HL-60 (cell line): ENCODE data around the gene KIFC3.

ENCODE experiments used
- POLR2AphosphoS5 ChIP-seq: IDR thresholded peaks from 2 replicates; pipeline ENCODE4 v1.6.1; 2012; ENCODE audit warnings: low read depth
- TF ChIP-seq, protein P1 (sequence below): IDR thresholded peaks from one replicate; pipeline ENCODE4 v1.5.1; 2011; ENCODE audit warnings: low read length, control low read depth, inconsistent platforms; ENCODE audit not compliant: insufficient read depth

- TF ChIP-seq, protein P1, sequence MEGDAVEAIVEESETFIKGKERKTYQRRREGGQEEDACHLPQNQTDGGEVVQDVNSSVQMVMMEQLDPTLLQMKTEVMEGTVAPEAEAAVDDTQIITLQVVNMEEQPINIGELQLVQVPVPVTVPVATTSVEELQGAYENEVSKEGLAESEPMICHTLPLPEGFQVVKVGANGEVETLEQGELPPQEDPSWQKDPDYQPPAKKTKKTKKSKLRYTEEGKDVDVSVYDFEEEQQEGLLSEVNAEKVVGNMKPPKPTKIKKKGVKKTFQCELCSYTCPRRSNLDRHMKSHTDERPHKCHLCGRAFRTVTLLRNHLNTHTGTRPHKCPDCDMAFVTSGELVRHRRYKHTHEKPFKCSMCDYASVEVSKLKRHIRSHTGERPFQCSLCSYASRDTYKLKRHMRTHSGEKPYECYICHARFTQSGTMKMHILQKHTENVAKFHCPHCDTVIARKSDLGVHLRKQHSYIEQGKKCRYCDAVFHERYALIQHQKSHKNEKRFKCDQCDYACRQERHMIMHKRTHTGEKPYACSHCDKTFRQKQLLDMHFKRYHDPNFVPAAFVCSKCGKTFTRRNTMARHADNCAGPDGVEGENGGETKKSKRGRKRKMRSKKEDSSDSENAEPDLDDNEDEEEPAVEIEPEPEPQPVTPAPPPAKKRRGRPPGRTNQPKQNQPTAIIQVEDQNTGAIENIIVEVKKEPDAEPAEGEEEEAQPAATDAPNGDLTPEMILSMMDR = no peak
- TF ChIP-seq POLR2AphosphoS5 = no peak
Measured at GRCh38 chr16:57826706-57827625, 24.7 kb upstream of the KIFC3 start.
